Osteocyte (in vitro differentiated cells): ENCODE results near the gene SLC23A2. TPM values are rescaled to one million over a fixed set of nuclear protein-coding genes. Genes with fewer than 3 reads are reported as not detected.

Experiments used
- DNase-seq: peaks from one replicate; pipeline ENCODE4 v3.0.0; 2021; ENCODE audit warnings: mixed read lengths; ENCODE audit not compliant: unreplicated experiment; ENCODE audit errors: extremely low spot score
- H3K27ac Mint-ChIP-seq: one replicate; pipeline ENCODE4 v1.8.0; 2021; ENCODE audit warnings: mild to moderate bottlenecking, mixed read lengths; ENCODE audit not compliant: unreplicated experiment
- H3K27me3 Mint-ChIP-seq: one replicate; pipeline ENCODE4 v1.8.0; 2021; ENCODE audit warnings: mixed read lengths; ENCODE audit not compliant: unreplicated experiment
- H3K36me3 Mint-ChIP-seq: one replicate; pipeline ENCODE4 v1.8.0; 2021; ENCODE audit warnings: mixed read lengths; ENCODE audit not compliant: unreplicated experiment
- H3K4me1 Mint-ChIP-seq: one replicate; pipeline ENCODE4 v1.8.0; 2021; ENCODE audit warnings: mixed read lengths; ENCODE audit not compliant: unreplicated experiment
- H3K4me3 Mint-ChIP-seq: one replicate; pipeline ENCODE4 v1.8.0; 2021; ENCODE audit warnings: mild to moderate bottlenecking, moderate library complexity, mixed read lengths; ENCODE audit not compliant: unreplicated experiment
- H3K9me3 Mint-ChIP-seq: one replicate; pipeline ENCODE4 v1.8.0; 2021; ENCODE audit warnings: mixed read lengths; ENCODE audit not compliant: unreplicated experiment
- CTCF ChIP-seq: fragments of 200-600 bp; sonication (generic); IDR thresholded peaks from 2 replicates; pipeline ENCODE4 v1.5.0; 2021; ENCODE audit warnings: antibody characterized with exemption, mild to moderate bottlenecking, moderate library complexity
- total RNA-seq: library from RNA; stranded (reverse); gene quantifications from 2 replicates; pipeline ENCODE4 v1.2.1, GENCODE V29; 2021

SLC23A2 gene
- total RNA-seq, 1 donor from 2014 or later, result 23.1 TPM

GRCh38 chr20:4876731-4877130 lies 124.6 kb downstream of the SLC23A2 start:
- no peaks in the 10 kb centered on the region for H3K9me3 Mint-ChIP-seq
- TF ChIP-seq CTCF, result no peak
- H3K27ac Mint-ChIP-seq, result no peak overlapping the region
- no peak overlapping the region for H3K4me3 Mint-ChIP-seq
- H3K27me3 Mint-ChIP-seq, result no peaks in the 10 kb centered on the region
- no peaks in the 10 kb centered on the region for H3K4me1 Mint-ChIP-seq
- H3K36me3 Mint-ChIP-seq, result peaks cover 32% of the 10 kb centered on the region
- DNase-seq, result no peak

GRCh38 chr20:4876301-4876700 lies 125.0 kb downstream of the SLC23A2 start:
- Mint-ChIP-seq H3K4me1 (no peaks in the 10 kb centered on the region), H3K27ac (no peak overlapping the region), H3K9me3 (no peaks in the 10 kb centered on the region), H3K4me3 (no peak overlapping the region), H3K36me3 (peaks cover 30% of the 10 kb centered on the region), H3K27me3 (no peaks in the 10 kb centered on the region)
- TF ChIP-seq CTCF, result no peak
- DNase-seq, result no peak

- no peaks in the 10 kb centered on the region for H3K9me3 Mint-ChIP-seq
- no peaks in the 10 kb centered on the region for H3K27me3 Mint-ChIP-seq
- no peak overlapping the region for H3K27ac Mint-ChIP-seq
- H3K4me1 Mint-ChIP-seq, result no peaks in the 10 kb centered on the region
- peaks cover 24% of the 10 kb centered on the region for H3K36me3 Mint-ChIP-seq
- no peak for DNase-seq
- no peak overlapping the region for H3K4me3 Mint-ChIP-seq
- TF ChIP-seq CTCF, result no peak
Measured at GRCh38 chr20:4875578-4876067, 125.7 kb downstream of the SLC23A2 start.

GRCh38 chr20:4873396-4873795 lies 127.9 kb downstream of the SLC23A2 start:
- Mint-ChIP-seq H3K27ac (no peak overlapping the region), H3K4me3 (no peak overlapping the region), H3K4me1 (no peaks in the 10 kb centered on the region), H3K9me3 (no peaks in the 10 kb centered on the region), H3K27me3 (no peaks in the 10 kb centered on the region), H3K36me3 (peaks cover 18% of the 10 kb centered on the region)
- no peak for DNase-seq
- TF ChIP-seq CTCF, result no peak

GRCh38 chr20:4871486-4871885 lies 129.8 kb downstream of the SLC23A2 start:
- TF ChIP-seq CTCF, result no peak
- Mint-ChIP-seq H3K4me3 (no peak overlapping the region), H3K4me1 (no peaks in the 10 kb centered on the region), H3K27ac (no peak overlapping the region), H3K9me3 (no peaks in the 10 kb centered on the region), H3K27me3 (no peaks in the 10 kb centered on the region), H3K36me3 (peaks cover 18% of the 10 kb centered on the region)
- no peak for DNase-seq
